Ascending aorta (tissue), 2 donors: ENCODE data around the gene TRMT10A. TPM values are rescaled to one million over a fixed set of nuclear protein-coding genes. Genes with fewer than 3 reads are reported as not detected.

Experiments
- DNase-seq, 2 donors: peaks; one replicate each; pipeline ENCODE4 v3.0.0-alpha.2; 2019; ENCODE audit warnings: low spot score in 2 of 2
- H3K27ac ChIP-seq, 2 donors: fragments of 200-600 bp; sonication (generic); one replicate each; pipeline ENCODE4 v1.5.1; 2016 to 2017; ENCODE audit warnings: mild to moderate bottlenecking in 1 of 2
- H3K27me3 ChIP-seq: fragments of 200-600 bp; sonication (generic); one replicate; pipeline ENCODE4 v1.5.1; 2017
- H3K36me3 ChIP-seq, 2 donors: fragments of 200-600 bp; sonication (generic); one replicate each; pipeline ENCODE4 v1.5.1; 2016
- H3K4me1 ChIP-seq, 2 donors: fragments of 200-600 bp; sonication (generic); one replicate each; pipeline ENCODE4 v1.5.1; 2016 to 2017; ENCODE audit warnings: mild to moderate bottlenecking in 1 of 2
- H3K4me3 ChIP-seq, 2 donors: fragments of 200-600 bp; sonication (generic); one replicate each; pipeline ENCODE4 v1.5.1; 2016 to 2017; ENCODE audit warnings: mild to moderate bottlenecking in 1 of 2
- H3K9me3 ChIP-seq, 2 donors: fragments of 200-600 bp; sonication (generic); one replicate each; pipeline ENCODE4 v1.5.1; 2016
- intact Hi-C: fragments of 100-400 bp; cut with DNase I; formaldehyde crosslinking; loops from one replicate; pipeline ENCODE4 v1.15.1; 2023
- total RNA-seq: library from RNA; depleted of rRNA; stranded (reverse); fragments of >200 nt; gene quantifications from one replicate; pipeline ENCODE4 v1.1.0, GENCODE V29; 2016
- TF ChIP-seq, protein P1 (sequence below), 3 experiments: fragments of 200-600 bp in 2 of 3; fragments of 450-650 bp in 1 of 3; sonication (generic) in 2 of 3; IDR thresholded peaks; one replicate each; pipeline ENCODE4 v1.5.1; 2016 to 2019; ENCODE audit warnings: antibody characterized with exemption in 3 of 3, mild to moderate bottlenecking in 1 of 3, moderate library complexity in 1 of 3

The TRMT10A gene
- total RNA-seq, 1 donor from 2014 or later = not detected

DNA sequence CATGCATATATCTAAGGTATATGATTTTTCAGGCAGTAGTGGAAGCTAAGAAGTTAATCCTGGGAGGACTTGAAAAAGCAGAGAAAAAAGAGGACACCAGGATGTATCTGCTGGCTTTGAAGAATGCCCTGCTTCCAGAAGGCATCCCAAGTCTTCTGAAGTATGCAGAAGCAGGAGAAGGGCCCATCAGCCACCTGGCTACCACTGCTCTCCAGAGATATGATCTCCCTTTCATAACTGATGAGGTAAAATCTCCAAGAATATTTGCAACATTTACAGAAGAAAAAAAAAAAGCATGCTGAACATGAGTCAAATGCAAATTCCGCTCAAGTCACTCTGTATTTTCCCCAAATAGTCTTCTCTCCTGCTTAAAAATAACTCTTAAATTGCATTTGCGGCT, 42.9 kb upstream of the TRMT10A start:
- Histone ChIP-seq H3K4me3 (no peak overlapping the region), H3K27me3 (no peaks in the 10 kb centered on the region), H3K9me3 (no peaks in the 10 kb centered on the region), H3K4me1 (peaks cover 0 to 7% of the 10 kb centered on the region in 2 donors), H3K36me3 (no peaks in the 10 kb centered on the region), H3K27ac (no peak overlapping the region)
- intact Hi-C loops = no loop called here
- TF ChIP-seq, protein P1, sequence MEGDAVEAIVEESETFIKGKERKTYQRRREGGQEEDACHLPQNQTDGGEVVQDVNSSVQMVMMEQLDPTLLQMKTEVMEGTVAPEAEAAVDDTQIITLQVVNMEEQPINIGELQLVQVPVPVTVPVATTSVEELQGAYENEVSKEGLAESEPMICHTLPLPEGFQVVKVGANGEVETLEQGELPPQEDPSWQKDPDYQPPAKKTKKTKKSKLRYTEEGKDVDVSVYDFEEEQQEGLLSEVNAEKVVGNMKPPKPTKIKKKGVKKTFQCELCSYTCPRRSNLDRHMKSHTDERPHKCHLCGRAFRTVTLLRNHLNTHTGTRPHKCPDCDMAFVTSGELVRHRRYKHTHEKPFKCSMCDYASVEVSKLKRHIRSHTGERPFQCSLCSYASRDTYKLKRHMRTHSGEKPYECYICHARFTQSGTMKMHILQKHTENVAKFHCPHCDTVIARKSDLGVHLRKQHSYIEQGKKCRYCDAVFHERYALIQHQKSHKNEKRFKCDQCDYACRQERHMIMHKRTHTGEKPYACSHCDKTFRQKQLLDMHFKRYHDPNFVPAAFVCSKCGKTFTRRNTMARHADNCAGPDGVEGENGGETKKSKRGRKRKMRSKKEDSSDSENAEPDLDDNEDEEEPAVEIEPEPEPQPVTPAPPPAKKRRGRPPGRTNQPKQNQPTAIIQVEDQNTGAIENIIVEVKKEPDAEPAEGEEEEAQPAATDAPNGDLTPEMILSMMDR (IDR thresholded peaks at IDR 0.05) = no peak
- DNase-seq = no peak

DNA sequence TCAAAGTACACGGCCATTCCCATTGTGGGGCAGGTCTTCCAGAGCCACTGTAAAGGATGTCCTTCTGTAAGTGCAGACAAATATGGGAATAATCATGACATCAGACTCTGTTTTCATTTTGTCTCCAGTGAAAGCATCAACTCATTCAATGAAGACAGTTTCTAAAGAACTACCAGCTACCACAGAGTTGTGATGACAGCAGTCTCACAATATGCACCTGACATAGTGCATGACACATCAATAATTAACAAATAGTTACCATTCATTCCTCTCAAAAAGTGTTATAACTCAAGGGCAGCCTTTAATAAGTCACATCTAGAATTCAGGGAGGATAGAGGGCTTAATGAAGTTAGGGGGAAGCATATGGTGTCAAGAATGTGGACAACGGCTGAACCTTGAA, 31.0 kb upstream of the TRMT10A start:
- H3K9me3 ChIP-seq = no peaks in the 10 kb centered on the region
- H3K27ac ChIP-seq = no peak overlapping the region
- TF ChIP-seq, protein P1 (IDR thresholded peaks at IDR 0.05) = no peak
- H3K4me3 ChIP-seq = no peak overlapping the region
- no peaks in the 10 kb centered on the region for H3K36me3 ChIP-seq
- no peak for DNase-seq
- intact Hi-C loops = no loop called here
- H3K4me1 ChIP-seq = no peaks in the 10 kb centered on the region
- no peaks in the 10 kb centered on the region for H3K27me3 ChIP-seq

DNA sequence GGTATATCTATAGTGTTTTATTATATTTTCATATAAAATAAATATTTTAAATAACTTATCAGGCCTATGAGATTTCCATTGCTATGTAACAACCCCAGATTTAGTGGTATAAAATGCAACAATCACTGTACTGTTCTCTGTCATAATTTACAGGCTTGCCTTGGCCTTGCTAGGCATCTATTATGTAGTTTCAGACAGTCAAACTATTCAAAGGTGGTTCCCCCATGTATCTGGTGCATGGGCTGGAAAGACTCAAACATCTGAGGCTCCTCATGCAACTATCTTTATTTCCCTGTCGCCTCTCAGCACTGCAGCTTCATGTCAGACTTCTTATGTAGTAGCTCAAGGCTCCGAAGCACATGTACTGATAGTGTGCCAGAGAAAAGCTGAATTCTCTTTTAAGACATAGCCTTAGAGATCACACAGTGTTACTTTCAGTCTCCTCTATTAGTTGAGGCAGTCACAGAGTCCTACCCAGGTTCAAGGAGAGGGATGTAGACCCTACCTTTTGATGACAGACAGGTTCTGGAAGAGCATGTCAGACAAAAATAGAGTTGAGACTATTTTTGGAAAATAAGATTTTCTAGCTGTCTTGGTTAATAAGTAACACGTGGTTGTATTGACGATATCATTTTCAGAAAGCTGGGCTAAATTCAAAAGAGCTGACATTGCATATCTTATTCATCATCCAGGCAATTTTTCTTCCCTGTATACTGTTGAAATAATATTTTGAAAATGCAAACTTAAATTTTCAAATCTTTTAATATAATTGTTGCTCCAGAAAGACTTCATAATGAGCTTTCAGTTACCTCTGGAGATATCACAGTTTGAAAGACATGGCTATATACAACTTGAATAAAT, 30.2 kb upstream of the TRMT10A start:
- intact Hi-C loops = no loop called here
- no peaks in the 10 kb centered on the region for H3K36me3 ChIP-seq
- no peaks in the 10 kb centered on the region for H3K9me3 ChIP-seq

DNA sequence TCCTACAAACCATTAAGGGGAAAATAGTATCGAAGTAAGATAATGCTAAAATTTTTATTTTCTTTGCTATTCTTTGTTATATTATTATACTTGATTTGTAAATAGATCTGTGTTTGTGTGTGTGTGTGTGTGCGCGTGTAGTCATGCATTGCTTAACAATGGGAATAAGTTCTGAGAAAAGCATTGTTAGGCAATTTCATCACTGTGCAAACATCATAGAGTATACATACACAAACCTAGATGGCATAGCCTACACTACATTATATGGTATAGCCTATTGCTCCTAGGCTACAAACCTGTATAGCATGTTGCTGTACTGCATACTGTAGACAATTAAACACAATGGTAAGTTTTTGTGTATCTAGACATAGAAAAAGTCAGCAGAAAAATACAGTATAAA, 27.9 kb upstream of the TRMT10A start:
- no peaks in the 10 kb centered on the region for H3K27me3 ChIP-seq
- peaks cover 0 to 6% of the 10 kb centered on the region in 2 donors for H3K4me1 ChIP-seq
- no peak overlapping the region for H3K27ac ChIP-seq
- TF ChIP-seq, protein P1 (IDR thresholded peaks at IDR 0.05) = no peak
- no peaks in the 10 kb centered on the region for H3K9me3 ChIP-seq
- H3K4me3 ChIP-seq = no peak overlapping the region
- no peaks in the 10 kb centered on the region for H3K36me3 ChIP-seq
- intact Hi-C loops = no loop called here
- no peak for DNase-seq

More for the DNA sequence above, 30.2 kb upstream of the TRMT10A start:
- no peaks in the 10 kb centered on the region for H3K4me1 ChIP-seq
- DNase-seq = no peak
- TF ChIP-seq, protein P1 (IDR thresholded peaks at IDR 0.05) = no peak
- H3K4me3 ChIP-seq = no peak overlapping the region
- H3K27ac ChIP-seq = no peak overlapping the region
- no peaks in the 10 kb centered on the region for H3K27me3 ChIP-seq

DNA sequence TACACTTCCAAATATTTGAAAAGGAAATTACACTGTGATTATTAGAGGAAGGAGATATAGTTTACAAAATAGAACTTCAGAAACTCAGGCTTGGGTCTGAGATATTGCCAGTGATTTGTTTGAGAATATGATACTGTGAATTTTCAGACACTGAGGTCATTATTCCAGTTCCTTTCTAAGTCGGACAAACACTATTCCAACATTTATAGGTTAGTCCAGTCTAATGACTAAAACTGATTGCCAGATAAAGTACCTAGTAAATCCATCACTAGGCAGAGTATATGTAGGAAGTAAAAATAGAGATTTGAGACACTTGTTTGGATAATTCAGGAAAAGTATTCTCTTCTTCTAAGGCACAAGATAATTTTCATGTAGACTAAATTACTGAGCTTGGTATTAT, 24.0 kb upstream of the TRMT10A start:
- no peak for DNase-seq
- H3K36me3 ChIP-seq = no peaks in the 10 kb centered on the region
- TF ChIP-seq, protein P1 (IDR thresholded peaks at IDR 0.05) = no peak
- intact Hi-C loops = no loop called here
- no peaks in the 10 kb centered on the region for H3K27me3 ChIP-seq
- H3K9me3 ChIP-seq = no peaks in the 10 kb centered on the region
- H3K27ac ChIP-seq = peak overlapping the region; percentile 22 to 68
- H3K4me1 ChIP-seq = peaks cover 0 to 6% of the 10 kb centered on the region in 2 donors
- H3K4me3 ChIP-seq = no peak overlapping the region
